Left ventricle myocardium inferior (tissue), 1 donor: ENCODE results near the gene DYNLRB1. TPM values are rescaled to one million over a fixed set of nuclear protein-coding genes. Genes with fewer than 3 reads are reported as not detected.

Experiments
- DNase-seq: peaks from one replicate; pipeline ENCODE4 v3.0.0-alpha.2; 2020
- H3K27ac ChIP-seq: fragments of 200-600 bp; replicated peaks from 2 replicates; pipeline ENCODE4 v1.8.0; 2021
- H3K27me3 ChIP-seq: fragments of 200-600 bp; 2 replicates; pipeline ENCODE4 v1.8.0; 2021; ENCODE audit warnings: low read depth
- H3K36me3 ChIP-seq: fragments of 200-600 bp; 2 replicates; pipeline ENCODE4 v1.8.0; 2021
- H3K4me1 ChIP-seq: fragments of 200-600 bp; 2 replicates; pipeline ENCODE4 v1.8.0; 2021
- H3K4me3 ChIP-seq: fragments of 200-600 bp; 2 replicates; pipeline ENCODE4 v1.8.0; 2021; ENCODE audit warnings: mild to moderate bottlenecking, moderate library complexity
- H3K9me3 ChIP-seq: fragments of 200-600 bp; replicated peaks from 2 replicates; pipeline ENCODE4 v1.8.0; 2021
- CTCF ChIP-seq: fragments of 200-600 bp; IDR thresholded peaks from 2 replicates; pipeline ENCODE4 v1.8.0; 2021; ENCODE audit warnings: antibody characterized with exemption, mild to moderate bottlenecking, borderline replicate concordance
- intact Hi-C: fragments of 100-400 bp; cut with micrococcal nuclease; formaldehyde crosslinking; loops from one replicate; pipeline ENCODE4 v1.11.0; 2022
- total RNA-seq: library from RNA; stranded (reverse); fragmentation: NEBNext Ultra II Directional; extraction: Animal tissue kit (Norgen Biotek cat#: 25700); gene quantifications from one replicate; pipeline ENCODE4 v1.2.1, GENCODE V29; 2021
- donor health status: DM: no; HTN: yes; CAD: no; lungs with severe emphysema.

Gene DYNLRB1
- total RNA-seq, 1 donor from 2014 or later: 166 TPM

- Histone ChIP-seq H3K27me3 (no peaks in the 10 kb centered on the region), H3K9me3 (no peaks in the 10 kb centered on the region), H3K4me3 (no peak overlapping the region), H3K36me3 (peaks cover 57% of the 10 kb centered on the region), H3K27ac (no peak overlapping the region), H3K4me1 (no peaks in the 10 kb centered on the region)
- TF ChIP-seq CTCF: no peak
- no peak for DNase-seq
- intact Hi-C loops: no loop called here
Observed at GRCh38 chr20:34506480-34506879, 9.7 kb upstream of the DYNLRB1 start.

GRCh38 chr20:34507702-34508413 lies 8.4 kb upstream of the DYNLRB1 start:
- DNase-seq: no peak
- no peaks in the 10 kb centered on the region for H3K27me3 ChIP-seq
- intact Hi-C loops: no loop called here
- peaks cover 61% of the 10 kb centered on the region for H3K36me3 ChIP-seq
- H3K9me3 ChIP-seq: no peaks in the 10 kb centered on the region
- no peak overlapping the region for H3K4me3 ChIP-seq
- TF ChIP-seq CTCF: no peak
- H3K4me1 ChIP-seq: peaks cover 6% of the 10 kb centered on the region
- no peak overlapping the region for H3K27ac ChIP-seq

GRCh38 chr20:34510575-34510974 lies 5.6 kb upstream of the DYNLRB1 start:
- H3K4me1 ChIP-seq: peaks cover 34% of the 10 kb centered on the region
- intact Hi-C loops: no loop called here
- no peaks in the 10 kb centered on the region for H3K27me3 ChIP-seq
- no peak overlapping the region for H3K4me3 ChIP-seq
- H3K27ac ChIP-seq: no peak overlapping the region
- DNase-seq: no peak
- TF ChIP-seq CTCF: no peak
- H3K9me3 ChIP-seq: no peaks in the 10 kb centered on the region
- peaks cover 47% of the 10 kb centered on the region for H3K36me3 ChIP-seq

- H3K9me3 ChIP-seq: no peaks in the 10 kb centered on the region
- H3K4me3 ChIP-seq: no peak overlapping the region
- intact Hi-C loops: no loop called here
- no peaks in the 10 kb centered on the region for H3K27me3 ChIP-seq
- no peak for TF ChIP-seq CTCF
- H3K4me1 ChIP-seq: peaks cover 44% of the 10 kb centered on the region
- H3K36me3 ChIP-seq: peaks cover 36% of the 10 kb centered on the region
- no peak for DNase-seq
- H3K27ac ChIP-seq: peak overlapping the region; percentile 55
Observed at GRCh38 chr20:34511891-34512265, 4.3 kb upstream of the DYNLRB1 start.

GRCh38 chr20:34512266-34512954 lies 3.8 kb upstream of the DYNLRB1 start:
- intact Hi-C loops: no loop called here
- Histone ChIP-seq H3K9me3 (no peaks in the 10 kb centered on the region), H3K27ac (peak overlapping the region; percentile 55)

More at GRCh38 chr20:34512266-34512954, 3.8 kb upstream of the DYNLRB1 start:
- DNase-seq: no peak
- Histone ChIP-seq H3K4me3 (no peak overlapping the region), H3K27me3 (no peaks in the 10 kb centered on the region), H3K4me1 (peaks cover 49% of the 10 kb centered on the region), H3K36me3 (peaks cover 34% of the 10 kb centered on the region)
- TF ChIP-seq CTCF: no peak
